ENCODE results near the gene DNAI4. TPM values are rescaled to one million over a fixed set of nuclear protein-coding genes. Genes with fewer than 3 reads are reported as not detected.
A peak's percentile ranks its signal among the peaks of the same experiment; 100 is the strongest.

DNAI4 gene
- total RNA-seq, 2 donors from 2014 or later: 10.3 to 17.5 TPM

DNA sequence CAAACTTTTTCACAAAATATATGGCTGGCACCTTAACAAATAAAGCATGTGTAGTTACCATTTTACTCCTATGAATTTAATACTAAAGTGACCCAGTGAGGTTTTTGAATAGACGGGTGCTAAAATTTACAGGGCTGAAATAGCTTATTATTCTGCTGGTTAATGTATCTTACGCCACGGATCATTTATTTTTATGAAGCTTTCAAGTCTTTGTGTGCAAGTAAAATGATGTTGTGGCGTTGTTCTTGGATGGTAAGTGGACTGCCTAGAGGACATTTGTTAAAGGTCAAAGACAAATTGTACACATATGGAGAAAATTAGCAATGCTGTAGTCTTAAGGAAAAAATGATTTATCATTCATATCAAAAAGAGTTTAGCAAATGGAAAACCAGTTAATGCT, 146.4 kb downstream of the DNAI4 start:
- DNase-seq (no peak), ATAC-seq (no peak)
- intact Hi-C loops (cut with DNase I): no loop called here

DNA sequence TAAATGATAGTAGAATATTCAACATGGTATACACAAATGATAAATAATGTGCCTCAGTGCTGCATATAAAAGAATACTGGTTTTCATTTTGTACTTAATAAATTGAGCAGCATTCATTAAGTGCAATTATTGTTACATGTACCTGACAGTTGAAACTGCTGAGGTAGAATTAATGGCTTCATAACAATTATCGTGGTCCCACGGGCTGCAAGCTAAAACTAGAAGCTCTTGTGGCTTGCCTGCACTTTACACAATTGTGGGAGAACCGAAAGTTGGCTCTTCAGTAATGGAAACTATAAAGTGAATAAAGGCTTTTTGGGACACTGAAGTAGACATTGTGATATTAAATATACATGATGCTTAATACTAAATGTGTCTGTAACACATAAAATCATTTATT, 146.8 kb downstream of the DNAI4 start:
- DNase-seq (no peak), ATAC-seq (no peak)
- intact Hi-C loops (cut with DNase I): no loop called here

DNA sequence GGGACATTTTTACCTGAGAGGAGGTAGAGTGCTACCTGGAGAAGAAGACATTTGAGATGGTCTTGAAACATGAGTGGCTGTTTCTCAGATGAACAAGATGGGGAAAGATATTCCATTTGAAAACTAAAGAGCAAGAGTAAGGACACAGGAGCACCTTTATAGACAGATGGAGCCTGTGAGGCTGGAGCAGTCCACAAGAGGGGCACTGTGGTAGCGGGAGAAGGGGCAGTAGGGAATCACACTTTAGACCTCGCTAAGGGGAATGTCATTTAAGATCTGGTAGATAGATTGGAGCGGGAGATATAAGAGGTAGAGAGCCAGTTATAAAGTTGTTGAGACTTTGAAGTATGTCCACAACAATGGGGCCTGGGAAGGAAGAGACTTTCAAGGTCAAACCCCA, 149.0 kb downstream of the DNAI4 start:
- DNase-seq (no peak), ATAC-seq (no peak)
- intact Hi-C loops (cut with DNase I): no loop called here

DNA sequence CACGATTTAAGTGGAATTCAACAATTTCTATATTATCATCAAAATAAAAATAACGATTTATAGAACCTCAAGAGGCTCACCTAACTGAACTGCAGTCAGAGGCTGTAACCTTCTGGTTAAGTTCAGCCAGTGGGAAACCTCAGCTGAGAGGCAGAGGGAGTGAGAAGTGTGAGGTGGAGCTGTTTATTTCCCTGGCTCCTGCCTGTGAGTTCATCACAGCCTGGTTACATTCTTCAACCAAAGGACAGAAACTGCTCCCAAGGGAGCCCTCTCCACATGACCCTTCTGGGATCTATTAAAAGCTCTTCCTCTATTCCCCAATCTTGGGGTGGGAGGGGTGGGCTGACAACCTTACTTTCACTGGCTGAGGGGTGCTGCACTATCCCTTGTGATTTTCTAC, 150.2 kb downstream of the DNAI4 start:
- intact Hi-C loops (cut with DNase I): no loop called here
- ATAC-seq: no peak
- no peak for DNase-seq

DNA sequence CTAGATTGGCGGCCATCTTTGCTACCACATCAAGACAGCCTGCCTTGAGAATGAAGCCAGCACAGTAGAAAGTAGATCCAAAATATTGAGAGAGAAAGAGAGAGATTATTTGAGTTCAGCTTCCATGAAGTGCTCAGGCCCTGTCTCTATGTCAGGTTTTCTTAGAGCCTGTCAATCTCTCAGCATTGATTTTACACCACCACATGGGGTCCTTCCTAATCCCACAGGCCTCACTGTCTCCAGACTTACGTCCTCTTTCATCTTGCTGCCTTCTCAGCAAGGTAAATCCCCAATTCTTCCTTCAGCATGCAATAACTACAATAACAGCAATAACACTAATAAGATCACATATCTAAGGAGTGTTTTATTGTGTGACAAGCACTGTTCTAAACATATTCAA, 151.4 kb downstream of the DNAI4 start:
- intact Hi-C loops (cut with DNase I): no loop called here
- ATAC-seq (no peak), DNase-seq (no peak)

DNA sequence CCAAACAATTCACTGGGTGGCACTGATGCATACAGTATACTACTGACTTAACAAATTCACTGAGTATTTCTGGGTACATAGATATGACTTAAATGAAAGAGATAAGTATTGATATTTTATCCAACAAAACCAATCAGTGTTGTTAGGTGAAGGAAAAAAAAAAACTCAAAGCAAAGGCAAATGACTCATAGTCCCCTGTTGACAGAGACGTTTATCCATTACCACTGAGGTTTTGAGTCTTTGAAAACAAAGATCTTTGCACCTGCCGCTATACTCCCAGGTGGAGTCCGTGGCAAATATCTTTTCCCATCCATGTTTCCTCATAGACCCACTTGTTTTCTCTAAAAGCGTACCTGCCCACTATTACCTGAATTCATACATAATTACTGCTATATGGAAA, 154.0 kb downstream of the DNAI4 start:
- intact Hi-C loops (cut with DNase I): no loop called here
- ATAC-seq (no peak), DNase-seq (no peak)

DNA sequence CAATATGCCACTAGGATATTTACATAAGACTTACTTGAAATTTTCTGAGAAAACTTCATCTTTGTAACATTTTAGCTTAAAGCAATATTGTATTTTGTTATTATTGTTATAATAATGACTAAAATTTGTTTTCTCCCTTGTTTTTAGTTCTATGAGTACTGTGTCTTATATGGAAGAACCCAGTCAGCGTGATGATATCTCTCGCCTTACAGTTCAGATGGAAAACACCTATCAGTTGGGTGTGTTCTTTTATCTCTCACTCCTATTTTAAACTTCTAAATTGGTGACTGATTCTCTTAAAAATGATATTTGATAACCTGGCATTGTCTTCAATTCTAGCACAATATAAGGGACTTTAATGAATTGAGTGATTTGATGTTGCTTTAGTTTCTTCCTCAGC, 154.4 kb downstream of the DNAI4 start:
- intact Hi-C loops (cut with DNase I): no loop called here

DNA sequence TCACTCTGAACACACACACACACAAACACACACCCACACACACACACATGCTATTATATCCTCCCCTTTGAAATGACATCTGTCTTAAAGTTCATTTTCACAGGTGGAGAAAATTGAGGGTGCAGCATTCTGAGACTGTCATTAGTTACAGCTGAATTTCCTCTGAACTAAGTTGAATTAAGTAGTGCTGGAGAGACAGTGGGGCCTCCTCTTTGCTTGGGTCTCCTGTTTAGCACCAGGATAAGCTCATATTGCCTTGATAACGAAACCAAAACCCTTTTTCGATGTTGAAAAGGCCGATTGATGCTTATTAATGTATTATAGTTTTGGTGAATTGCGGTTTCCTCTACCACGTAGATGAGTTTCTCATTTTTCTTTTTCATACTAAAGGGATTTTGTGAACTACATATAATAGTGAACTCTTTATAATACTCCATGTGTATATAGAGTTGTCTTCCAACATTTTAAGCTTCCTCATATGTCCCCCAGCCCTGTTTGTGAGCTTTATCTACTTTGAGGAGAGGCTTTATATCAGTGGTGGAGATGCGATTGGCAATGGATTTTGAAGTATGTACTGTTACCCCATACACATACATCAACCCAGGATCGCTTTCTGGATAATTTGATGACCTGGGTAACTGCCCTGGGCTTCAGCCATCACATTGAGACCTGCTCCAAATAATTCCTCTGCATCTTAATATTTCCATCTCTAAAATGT, 155.0 kb downstream of the DNAI4 start:
- no peak for DNase-seq
- ATAC-seq: no peak
- intact Hi-C loops (cut with DNase I): loop anchor here (5.0 to 10.0 kb wide), 3 partner anchors 383 to 725 kb away; no protein-coding TSS in a partner anchor

More for the DNA sequence above, 154.4 kb downstream of the DNAI4 start:
- ATAC-seq: no peak
- DNase-seq: no peak

DNA sequence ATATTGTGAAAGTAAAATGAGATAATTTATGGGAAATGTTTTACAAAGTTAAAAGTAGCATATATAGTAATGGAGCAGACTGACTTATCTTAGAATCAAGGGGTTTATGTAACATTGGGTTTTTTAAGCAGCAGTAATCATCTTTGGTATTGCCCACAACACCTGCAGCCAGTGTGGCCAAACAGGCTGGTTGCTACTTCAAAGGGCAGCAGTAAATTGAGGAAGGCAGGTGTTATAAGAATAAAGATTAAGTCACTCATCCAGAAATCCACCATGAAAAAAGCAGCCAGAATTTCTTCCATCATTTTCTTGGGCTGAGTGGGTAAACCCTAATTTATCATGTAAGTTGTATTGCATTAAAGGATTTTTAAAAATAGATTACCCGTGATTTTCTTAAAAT, 155.7 kb downstream of the DNAI4 start:
- intact Hi-C loops (cut with DNase I): loop anchor here (5.0 to 10.0 kb wide), 3 partner anchors 383 to 726 kb away; no protein-coding TSS in a partner anchor
- DNase-seq (no peak), ATAC-seq (no peak)

DNA sequence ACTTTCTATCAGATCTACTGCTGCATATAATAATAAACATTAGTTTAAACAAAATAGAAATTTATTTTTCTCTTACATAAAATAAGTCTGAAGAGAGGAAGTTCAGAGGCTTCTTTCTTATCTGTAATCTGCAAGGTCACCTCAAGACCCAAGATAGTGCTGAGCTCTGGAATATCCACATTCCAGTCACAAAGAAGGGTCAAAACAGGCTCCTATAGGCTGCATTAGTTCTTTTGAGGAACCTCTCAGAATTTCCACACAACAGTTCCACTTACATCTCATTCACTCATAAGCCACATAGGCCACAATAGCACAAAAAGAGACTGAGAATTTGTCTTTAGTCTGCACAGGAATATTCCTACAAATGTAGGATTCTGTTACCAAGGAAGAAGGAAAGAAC, 157.0 kb downstream of the DNAI4 start:
- DNase-seq (no peak), ATAC-seq (no peak)
- intact Hi-C loops (cut with DNase I): loop anchor here (5.0 to 10.0 kb wide), 3 partner anchors 385 to 727 kb away; no protein-coding TSS in a partner anchor

DNA sequence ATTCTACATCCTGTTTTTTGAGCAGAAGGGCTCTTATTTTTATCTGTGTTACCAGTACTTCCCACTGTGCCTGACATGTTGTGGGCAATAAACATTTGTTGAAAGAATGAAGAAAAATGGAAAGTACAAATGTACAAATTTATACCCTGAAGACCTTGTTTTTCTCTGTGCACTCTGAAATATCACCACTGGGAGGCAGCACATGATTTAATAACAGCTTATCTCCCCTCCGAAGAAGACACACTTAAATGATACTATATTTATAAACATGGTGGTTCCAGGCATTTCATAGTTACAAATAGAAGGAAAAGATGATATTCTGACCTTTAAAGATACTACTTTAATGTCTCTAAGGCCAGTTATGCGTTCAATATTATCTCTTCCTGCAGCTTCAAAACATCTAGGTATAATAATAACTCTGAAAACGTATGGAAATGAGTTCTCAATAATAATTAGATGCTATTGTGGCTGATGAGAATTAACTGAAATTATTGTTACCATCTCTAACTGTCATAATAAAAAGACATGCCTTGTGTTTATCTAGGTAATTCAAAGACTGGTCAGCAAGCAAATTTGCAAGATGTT, 159.6 kb downstream of the DNAI4 start:
- DNase-seq: no peak
- intact Hi-C loops (cut with DNase I): loop anchor here (2.0 to 10.0 kb wide), 4 partner anchors 380 to 730 kb away; no protein-coding TSS in a partner anchor
- peak in 1 of 2 donors; percentile 49 for ATAC-seq

Other genes starting within 250 kb of the DNAI4 start
- 1 to 10 TPM; 1.9 to 3.2 TPM for gene DYNLT5, start 172.4 kb downstream of the DNAI4 start, total RNA-seq
- gene INSL5, start 123.6 kb downstream of the DNAI4 start, total RNA-seq: not detected
- 10 to 100 TPM; 19.9 to 27.5 TPM for gene MIER1, start 134 bp upstream of the DNAI4 start, total RNA-seq
- 1 to 10 TPM; 2.6 to 4.5 TPM for gene SLC35D1, start 129.3 kb upstream of the DNAI4 start, total RNA-seq
- gene C1orf141, start 210.1 kb upstream of the DNAI4 start, total RNA-seq: not detected
- not detected for gene IL23R, start 241.6 kb upstream of the DNAI4 start, total RNA-seq